Suprapubic skin (tissue), 3 donors: ENCODE results near the gene ZNF606.

Source experiments
- CTCF ChIP-seq, 2 donors: fragments of 200-600 bp in 1 of 2; fragments of 450-650 bp in 1 of 2; sonication (generic) in 1 of 2; IDR thresholded peaks; one replicate each; pipeline ENCODE4 v1.5.1; 2016 to 2019; ENCODE audit warnings: antibody characterized with exemption in 2 of 2, mild to moderate bottlenecking in 1 of 2, moderate library complexity in 1 of 2
- EP300 ChIP-seq: sonication (generic); formaldehyde crosslinking; IDR thresholded peaks from one replicate; pipeline ENCODE4 v1.6.1; 2017; ENCODE audit warnings: antibody characterized with exemption
- POLR2A ChIP-seq, 2 donors: fragments of 450-650 bp; IDR thresholded peaks; one replicate each; pipeline ENCODE4 v1.6.1; 2017; ENCODE audit warnings: antibody characterized with exemption in 2 of 2, mild to moderate bottlenecking in 2 of 2, moderate library complexity in 2 of 2

- TF ChIP-seq CTCF (IDR thresholded peaks at IDR 0.05) (no peak), POLR2A (IDR thresholded peaks at IDR 0.05) (no peak), EP300 (no peak)
Measured at GRCh38 chr19:58034477-58034793, 31.8 kb upstream of the ZNF606 start.
